HG03135 (cell line): ENCODE results near the gene TUBB6.
A peak's percentile ranks its signal among the peaks of the same experiment; 100 is the strongest.

ENCODE experiments used
- ATAC-seq: cut with Tn5 transposase; IDR thresholded peaks from one replicate; pipeline ENCODE4 v1.9.1; 2021; ENCODE audit warnings: mild to moderate bottlenecking, moderate library complexity; ENCODE audit not compliant: unreplicated experiment

TUBB6 gene

GRCh38 chr18:12313530-12314245 lies 5.6 kb downstream of the TUBB6 start:
- ATAC-seq = no peak

DNA sequence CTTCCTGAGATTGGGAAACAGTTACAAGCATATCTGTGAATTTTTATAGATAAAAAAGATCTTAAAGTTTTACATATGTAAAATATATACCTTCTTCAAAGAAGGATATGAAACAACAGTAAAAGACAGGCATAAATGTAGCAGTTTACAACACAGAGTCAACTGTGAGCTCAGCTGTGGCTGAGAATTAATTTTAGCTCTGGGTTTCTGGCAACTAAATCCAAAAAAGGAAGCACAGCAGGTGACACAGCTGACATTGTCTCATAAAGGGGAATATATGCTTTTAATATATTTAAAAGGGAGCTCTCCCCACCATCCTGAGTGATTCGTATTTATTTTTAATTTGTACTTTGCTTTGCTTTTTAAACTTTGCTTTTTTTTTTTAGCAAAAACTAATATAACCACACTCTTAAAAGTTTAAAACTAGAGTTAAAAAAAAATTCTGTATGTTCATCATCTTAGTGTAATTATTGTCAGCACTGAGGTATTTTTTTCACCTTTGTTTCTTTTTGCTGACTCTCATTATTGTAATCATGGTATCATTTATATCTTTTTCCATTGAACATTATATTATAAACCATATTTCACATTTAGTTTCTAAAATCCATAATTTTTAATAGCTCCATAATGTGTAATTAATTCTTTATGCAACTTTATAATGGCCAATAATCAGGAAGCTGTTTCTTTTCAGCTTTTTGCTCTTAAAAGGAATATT lies 6.7 kb downstream of the TUBB6 start:
- ATAC-seq = no peak

- ATAC-seq = no peak
Measured at GRCh38 chr18:12315490-12315889, 7.4 kb downstream of the TUBB6 start.

DNA sequence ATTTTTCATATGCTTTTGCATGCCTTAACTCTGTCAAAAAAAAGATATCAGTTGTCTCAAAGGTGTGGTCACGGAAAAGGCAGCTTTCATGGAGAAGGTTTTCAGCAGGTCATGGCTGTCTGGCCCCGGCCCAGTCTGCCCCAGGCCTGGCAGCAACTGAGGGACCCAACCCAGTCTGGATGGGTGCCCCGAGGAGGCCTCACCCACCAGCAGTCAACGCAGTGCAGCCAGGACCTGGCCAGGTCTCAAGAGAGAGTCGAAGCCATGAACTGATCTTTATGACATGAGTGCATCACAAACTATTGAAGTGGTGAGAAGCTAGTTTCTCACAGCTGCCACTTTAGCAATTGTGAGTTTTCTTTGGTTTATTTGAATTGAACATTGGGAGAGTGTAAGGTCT lies 7.9 kb downstream of the TUBB6 start:
- no peak for ATAC-seq

- ATAC-seq = no peak
Measured at GRCh38 chr18:12317664-12318333, 9.8 kb downstream of the TUBB6 start.

- no peak for ATAC-seq
Measured at GRCh38 chr18:12318334-12318697, 10.3 kb downstream of the TUBB6 start.

GRCh38 chr18:12318857-12319256 lies 10.8 kb downstream of the TUBB6 start:
- ATAC-seq = no peak

DNA sequence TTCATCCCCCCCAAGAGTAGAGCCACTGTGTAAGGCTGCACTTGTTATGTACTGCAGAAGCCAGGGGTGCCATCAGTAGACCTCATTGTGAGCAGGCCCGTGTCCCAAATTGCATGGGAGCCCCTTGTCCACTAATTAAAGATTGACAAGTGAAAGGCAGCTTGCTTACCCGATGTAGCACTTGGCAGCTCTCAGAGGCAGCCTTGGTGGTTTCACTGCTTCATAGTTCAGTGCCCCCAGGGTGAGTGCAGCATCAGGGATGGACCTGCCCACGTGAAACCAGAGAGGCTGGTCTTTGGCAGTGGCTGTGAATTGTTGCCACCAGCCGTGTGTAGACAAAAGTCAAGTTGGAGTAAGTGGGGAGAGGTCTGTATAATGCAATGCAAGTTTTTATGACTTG lies 13.3 kb downstream of the TUBB6 start:
- ATAC-seq = peak; percentile 63

DNA sequence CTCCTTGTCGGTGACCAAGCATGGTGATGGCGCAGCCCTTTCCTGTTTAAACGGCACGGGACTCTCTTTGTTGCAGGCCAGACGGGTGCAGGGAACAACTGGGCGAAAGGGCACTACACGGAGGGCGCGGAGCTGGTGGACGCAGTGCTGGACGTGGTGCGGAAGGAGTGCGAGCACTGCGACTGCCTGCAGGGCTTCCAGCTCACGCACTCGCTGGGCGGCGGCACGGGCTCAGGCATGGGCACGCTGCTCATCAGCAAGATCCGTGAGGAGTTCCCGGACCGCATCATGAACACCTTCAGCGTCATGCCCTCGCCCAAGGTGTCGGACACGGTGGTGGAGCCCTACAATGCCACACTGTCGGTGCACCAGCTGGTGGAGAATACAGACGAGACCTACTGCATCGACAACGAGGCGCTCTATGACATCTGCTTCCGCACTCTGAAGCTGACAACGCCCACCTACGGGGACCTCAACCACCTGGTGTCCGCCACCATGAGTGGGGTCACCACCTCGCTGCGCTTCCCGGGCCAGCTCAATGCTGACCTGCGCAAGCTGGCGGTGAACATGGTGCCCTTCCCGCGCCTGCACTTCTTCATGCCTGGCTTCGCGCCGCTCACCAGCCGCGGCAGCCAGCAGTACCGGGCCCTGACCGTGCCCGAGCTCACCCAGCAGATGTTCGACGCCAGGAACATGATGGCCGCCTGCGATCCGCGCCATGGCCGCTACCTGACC lies 17.1 kb downstream of the TUBB6 start:
- no peak for ATAC-seq

GRCh38 chr18:12325726-12326245 lies 17.7 kb downstream of the TUBB6 start:
- ATAC-seq = no peak

DNA sequence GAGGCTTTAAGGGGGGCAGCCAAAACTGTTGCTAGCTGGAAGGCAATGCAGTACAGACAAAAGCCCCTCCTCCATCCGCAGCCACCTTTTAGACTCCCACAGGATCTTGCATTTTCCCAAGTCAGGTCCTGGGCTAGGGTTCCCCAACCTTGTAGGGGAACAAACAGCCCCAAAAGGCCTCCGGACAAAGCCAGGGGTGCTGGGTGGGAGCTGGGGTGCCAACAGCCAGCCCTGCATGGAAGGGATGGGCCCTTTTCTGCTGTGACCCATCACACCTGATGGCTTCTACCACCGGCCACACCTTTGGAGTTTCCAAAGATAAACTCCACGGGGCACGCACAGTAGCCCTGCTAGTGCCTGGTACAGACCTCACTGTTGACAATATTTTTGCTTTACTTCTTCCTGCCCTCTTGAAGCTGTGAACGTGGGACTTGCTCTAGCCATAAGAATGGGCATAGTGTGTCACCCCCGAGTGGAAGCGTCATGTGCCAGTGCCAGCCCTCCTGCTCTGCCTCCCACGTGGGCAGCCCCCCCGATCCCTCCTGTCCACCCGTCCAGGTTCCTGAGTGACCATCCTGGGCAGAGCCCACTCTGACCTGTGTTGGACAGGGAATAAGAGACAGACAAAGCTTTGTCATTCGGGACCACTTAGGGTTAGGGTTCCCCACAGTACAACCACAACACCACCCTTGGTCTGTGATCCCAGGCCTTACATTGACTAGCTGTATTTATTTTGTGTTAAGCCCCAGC lies 18.8 kb downstream of the TUBB6 start:
- ATAC-seq = no peak

DNA sequence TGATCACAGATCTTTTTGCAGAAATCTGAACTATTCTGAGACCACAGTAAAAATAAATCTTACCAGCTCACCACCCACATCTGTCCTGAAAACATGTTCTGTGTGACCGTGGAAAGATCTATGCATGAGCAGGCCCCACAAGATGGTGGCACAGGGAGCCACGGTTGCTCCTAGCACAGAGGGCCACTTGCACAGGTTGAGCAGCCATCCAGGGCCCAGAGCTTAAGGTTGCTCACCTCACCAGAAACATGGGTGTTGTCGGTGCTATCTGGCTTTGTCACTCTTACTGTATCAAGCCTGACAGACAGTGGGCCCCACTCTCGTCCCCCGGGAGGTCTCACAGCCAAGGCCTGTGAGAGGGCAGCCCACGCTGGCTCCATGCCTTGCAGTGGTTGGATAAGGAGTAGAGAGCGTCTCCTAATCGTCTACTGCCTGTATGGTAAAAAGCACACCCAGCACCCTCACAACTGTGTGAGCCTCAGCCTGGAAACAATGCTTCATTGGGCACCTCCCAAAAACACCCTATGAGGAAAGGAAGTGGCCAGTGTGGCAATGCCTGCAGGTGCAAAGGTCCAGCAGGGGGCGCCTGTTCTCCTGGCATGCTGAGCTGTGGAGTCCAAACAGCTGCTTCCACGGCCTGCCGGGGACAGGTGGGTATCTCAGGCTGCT lies 19.6 kb downstream of the TUBB6 start:
- no peak for ATAC-seq

DNA sequence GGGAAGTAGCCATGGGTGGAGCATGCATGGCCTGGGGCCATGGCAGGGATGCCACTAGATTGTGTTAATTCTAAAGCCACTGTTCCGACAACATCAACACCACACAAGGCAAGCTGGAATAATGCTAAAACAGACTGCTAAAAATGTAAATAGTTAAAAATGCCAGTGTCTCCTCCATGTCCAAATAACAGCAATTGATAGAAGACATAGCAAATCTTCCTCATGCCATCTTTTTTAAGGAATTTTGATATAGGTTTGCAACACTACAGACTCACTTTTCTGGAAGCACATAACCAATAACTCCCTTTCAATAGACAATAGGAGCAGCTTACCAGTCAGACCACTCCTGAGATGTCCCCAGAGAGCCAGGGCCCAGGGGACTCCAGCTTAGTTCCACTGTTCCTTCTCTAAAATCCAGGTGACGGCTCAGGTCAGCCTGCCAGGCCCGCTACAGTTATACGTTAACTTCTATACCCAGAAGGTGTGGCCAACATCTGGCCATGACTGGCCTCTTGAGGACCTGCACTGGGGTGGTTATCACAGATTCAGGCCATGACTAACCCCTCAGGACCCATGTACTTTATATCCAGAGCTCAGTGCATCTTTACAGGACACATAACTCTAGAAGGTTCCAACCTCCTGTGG lies 20.3 kb downstream of the TUBB6 start:
- no peak for ATAC-seq

DNA sequence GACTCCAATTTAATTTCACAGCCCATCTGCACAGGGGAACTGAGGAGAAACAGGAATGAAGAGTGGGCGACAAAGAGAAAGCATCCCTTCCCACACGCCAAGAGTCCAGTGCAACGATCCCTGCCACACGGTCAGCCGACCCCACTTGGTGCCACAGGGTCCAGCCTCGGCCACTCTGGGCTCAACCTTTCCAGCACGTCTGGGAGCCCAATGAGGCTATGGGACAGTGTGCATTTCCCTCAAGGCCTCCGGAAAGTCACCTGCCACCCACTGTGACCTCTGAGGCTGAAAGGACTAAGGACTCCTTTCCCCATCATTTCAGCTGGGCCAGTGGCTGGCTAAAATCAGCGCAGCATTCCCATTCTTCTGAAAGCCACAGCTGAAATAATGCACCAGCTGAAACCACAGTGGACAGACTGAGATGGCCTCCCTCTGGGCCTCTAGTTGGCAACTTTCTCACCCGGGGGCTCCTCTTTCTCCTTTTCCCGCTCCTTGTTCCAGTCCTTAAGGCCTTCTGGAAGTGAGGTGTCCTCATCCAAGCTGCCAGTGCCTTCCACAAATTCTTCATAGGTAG lies 21.2 kb downstream of the TUBB6 start:
- no peak for ATAC-seq

- ATAC-seq = no peak
Measured at GRCh38 chr18:12330766-12331165, 22.7 kb downstream of the TUBB6 start.

GRCh38 chr18:12333506-12334290 lies 25.7 kb downstream of the TUBB6 start:
- no peak for ATAC-seq

GRCh38 chr18:12334366-12334808 lies 26.3 kb downstream of the TUBB6 start:
- ATAC-seq = no peak

GRCh38 chr18:12334863-12335262 lies 26.8 kb downstream of the TUBB6 start:
- ATAC-seq = no peak
